Neural progenitor cell (in vitro differentiated cells): ENCODE results near the gene OBI1.

ENCODE experiments used
- CTCF ChIP-seq: fragments of 200-600 bp; sonication (generic); IDR thresholded peaks from 2 replicates; pipeline ENCODE4 v1.5.1; 2017; ENCODE audit warnings: antibody characterized with exemption, mild to moderate bottlenecking
- EZH2 ChIP-seq: fragments of 200-600 bp; sonication (generic); IDR thresholded peaks from 2 replicates; pipeline ENCODE4 v1.6.1; 2017; ENCODE audit warnings: antibody characterized with exemption, mild to moderate bottlenecking, moderate library complexity
- EZH2phosphoT487 ChIP-seq: fragments of 200-600 bp; sonication (generic); IDR thresholded peaks from 2 replicates; pipeline ENCODE4 v1.6.1; 2017; ENCODE audit warnings: antibody characterized with exemption

DNA sequence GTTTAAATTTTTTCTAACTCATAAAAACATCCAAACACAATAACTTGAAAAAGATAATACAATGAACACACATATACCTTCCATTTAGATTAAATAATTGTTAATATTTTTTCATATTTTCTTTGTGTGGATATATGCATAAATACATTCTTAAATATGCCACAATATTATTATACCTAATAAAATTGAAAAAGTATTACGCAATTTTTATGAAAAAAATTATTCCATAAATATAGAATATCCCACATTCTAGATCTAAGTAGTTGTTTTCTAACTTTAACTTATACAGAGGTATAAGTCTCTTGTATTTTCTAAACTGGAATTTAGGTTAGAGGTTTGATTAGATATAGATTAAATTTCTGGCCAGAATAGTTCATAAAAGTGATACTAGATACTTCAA is 89.9 kb downstream of the OBI1 start:
- TF ChIP-seq CTCF = no peak
- TF ChIP-seq EZH2 = no peak
- no peak for TF ChIP-seq EZH2phosphoT487
